HG02943 (cell line): ENCODE data around the gene DLGAP1.

Source experiments
- ATAC-seq: cut with Tn5 transposase; IDR thresholded peaks from one replicate; pipeline ENCODE4 v1.9.1; 2021; ENCODE audit warnings: mild to moderate bottlenecking, low read depth, moderate library complexity; ENCODE audit not compliant: unreplicated experiment

The DLGAP1 gene

GRCh38 chr18:3877678-3878077 lies 577.4 kb downstream of the DLGAP1 start:
- no peak for ATAC-seq

- ATAC-seq, result no peak
Observed at GRCh38 chr18:3875961-3876360, 579.1 kb downstream of the DLGAP1 start.

GRCh38 chr18:3875376-3875775 lies 579.7 kb downstream of the DLGAP1 start:
- no peak for ATAC-seq

- no peak for ATAC-seq
Observed at GRCh38 chr18:3874581-3874980, 580.5 kb downstream of the DLGAP1 start.

GRCh38 chr18:3874125-3874524 lies 581.0 kb downstream of the DLGAP1 start:
- ATAC-seq, result no peak

GRCh38 chr18:3873698-3874097 lies 581.4 kb downstream of the DLGAP1 start:
- no peak for ATAC-seq

- ATAC-seq, result no peak
Observed at GRCh38 chr18:3873211-3873610, 581.9 kb downstream of the DLGAP1 start.

GRCh38 chr18:3872641-3873040 lies 582.5 kb downstream of the DLGAP1 start:
- ATAC-seq, result no peak

GRCh38 chr18:3871687-3872086 lies 583.4 kb downstream of the DLGAP1 start:
- no peak for ATAC-seq

- no peak for ATAC-seq
Observed at GRCh38 chr18:3870914-3871313, 584.2 kb downstream of the DLGAP1 start.

- ATAC-seq, result no peak
Observed at GRCh38 chr18:3869848-3870247, 585.3 kb downstream of the DLGAP1 start.

- ATAC-seq, result no peak
Observed at GRCh38 chr18:3867864-3868311, 587.2 kb downstream of the DLGAP1 start.

- no peak for ATAC-seq
Observed at GRCh38 chr18:3867236-3867635, 587.9 kb downstream of the DLGAP1 start.

GRCh38 chr18:3864669-3865298 lies 590.3 kb downstream of the DLGAP1 start:
- no peak for ATAC-seq

GRCh38 chr18:3863593-3863992 lies 591.5 kb downstream of the DLGAP1 start:
- no peak for ATAC-seq

- no peak for ATAC-seq
Observed at GRCh38 chr18:3863006-3863405, 592.1 kb downstream of the DLGAP1 start.

- no peak for ATAC-seq
Observed at GRCh38 chr18:3861495-3861894, 593.6 kb downstream of the DLGAP1 start.

- ATAC-seq, result no peak
Observed at GRCh38 chr18:3857544-3857943, 597.6 kb downstream of the DLGAP1 start.

- ATAC-seq, result no peak
Observed at GRCh38 chr18:3855966-3856365, 599.1 kb downstream of the DLGAP1 start.

GRCh38 chr18:3852321-3852720 lies 602.8 kb downstream of the DLGAP1 start:
- no peak for ATAC-seq

- ATAC-seq, result no peak
Observed at GRCh38 chr18:3851159-3851558, 603.9 kb downstream of the DLGAP1 start.

- no peak for ATAC-seq
Observed at GRCh38 chr18:3848316-3848715, 606.8 kb downstream of the DLGAP1 start.

- ATAC-seq, result no peak
Observed at GRCh38 chr18:3845161-3845560, 609.9 kb downstream of the DLGAP1 start.
